Posterior vena cava (tissue), 2 donors: Measurements from ENCODE around the gene SELENOW. TPM values are rescaled to one million over a fixed set of nuclear protein-coding genes. Genes with fewer than 3 reads are reported as not detected.
A peak's percentile ranks its signal among the peaks of the same experiment; 100 is the strongest.
"Not testable (repeated sequence)": the region's sequence is repeated elsewhere in the genome, so short reads cannot be mapped to it uniquely, and the experiment has no call there.

Source experiments
- DNase-seq: peaks from one replicate; pipeline ENCODE4 v3.0.0-alpha.2; 2020; ENCODE audit warnings: low spot score
- intact Hi-C, 2 donors: fragments of 100-400 bp; cut with DNase I; formaldehyde crosslinking; loops; one replicate each; pipeline versions ENCODE4 v1.14.1 to v1.14.2; 2022 to 2023
- total RNA-seq, 2 donors: library from RNA; stranded (reverse); fragmentation: NEBNext Ultra II Directional; extraction: Animal tissue kit (Norgen Biotek cat#: 25700); gene quantifications; one replicate each; pipeline ENCODE4 v1.2.1, GENCODE V29; 2021
- donor health status: DM: yes; HTN: yes; CAD: no.
- donor health status: DM: yes; HTN: yes; CAD: no.

The SELENOW gene
- total RNA-seq, 2 donors from 2014 or later, result 404 to 512 TPM

GRCh38 chr19:47755065-47755761 lies 23.3 kb upstream of the SELENOW start:
- intact Hi-C loops, result no loop called here
- DNase-seq, result no peak

GRCh38 chr19:47755762-47756626 lies 22.5 kb upstream of the SELENOW start:
- no peak for DNase-seq
- intact Hi-C loops, result no loop called here

GRCh38 chr19:47756627-47756929 lies 21.9 kb upstream of the SELENOW start:
- DNase-seq, result no peak
- intact Hi-C loops, result no loop called here

- intact Hi-C loops, result no loop called here
Observed at GRCh38 chr19:47756953-47757608, 21.4 kb upstream of the SELENOW start.

GRCh38 chr19:47757617-47758442 lies 20.7 kb upstream of the SELENOW start:
- no peak for DNase-seq
- intact Hi-C loops, result no loop called here

More at GRCh38 chr19:47756953-47757608, 21.4 kb upstream of the SELENOW start:
- no peak for DNase-seq

GRCh38 chr19:47758443-47758804 lies 20.1 kb upstream of the SELENOW start:
- DNase-seq, result no peak
- intact Hi-C loops, result no loop called here

- DNase-seq, result no peak
- intact Hi-C loops, result no loop called here
Observed at GRCh38 chr19:47760632-47760999, 17.9 kb upstream of the SELENOW start.

- intact Hi-C loops, result no loop called here
- no peak for DNase-seq
Observed at GRCh38 chr19:47761566-47761965, 16.9 kb upstream of the SELENOW start.

GRCh38 chr19:47762151-47762550 lies 16.4 kb upstream of the SELENOW start:
- intact Hi-C loops, result no loop called here

GRCh38 chr19:47762615-47763308 lies 15.7 kb upstream of the SELENOW start:
- DNase-seq, result no peak
- intact Hi-C loops, result no loop called here

More at GRCh38 chr19:47762151-47762550, 16.4 kb upstream of the SELENOW start:
- DNase-seq, result no peak

- intact Hi-C loops, DNase-seq: not testable (repeated sequence)
Observed at GRCh38 chr19:47764705-47765104, 13.8 kb upstream of the SELENOW start.

GRCh38 chr19:47765523-47766358 lies 12.8 kb upstream of the SELENOW start:
- peak; percentile 91 for DNase-seq
- intact Hi-C loops, result no loop called here

GRCh38 chr19:47766359-47766620 lies 12.2 kb upstream of the SELENOW start:
- no peak for DNase-seq
- intact Hi-C loops, result no loop called here

GRCh38 chr19:47766670-47767069 lies 11.8 kb upstream of the SELENOW start:
- intact Hi-C loops, result no loop called here
- DNase-seq, result no peak

- intact Hi-C loops, result no loop called here
Observed at GRCh38 chr19:47767349-47767748, 11.2 kb upstream of the SELENOW start.

GRCh38 chr19:47768604-47769003 lies 9.9 kb upstream of the SELENOW start:
- intact Hi-C loops, result no loop called here
- DNase-seq, result no peak

More at GRCh38 chr19:47767349-47767748, 11.2 kb upstream of the SELENOW start:
- no peak for DNase-seq

- no peak for DNase-seq
- intact Hi-C loops, result no loop called here
Observed at GRCh38 chr19:47769534-47769933, 9.0 kb upstream of the SELENOW start.

- intact Hi-C loops, DNase-seq: not testable (repeated sequence)
Observed at GRCh38 chr19:47771291-47771690, 7.2 kb upstream of the SELENOW start.
